Sigmoid colon (tissue), 7 donors: ENCODE results near the gene RHOJ. TPM values are rescaled to one million over a fixed set of nuclear protein-coding genes. Genes with fewer than 3 reads are reported as not detected.
"Not testable (repeated sequence)": the region's sequence is repeated elsewhere in the genome, so short reads cannot be mapped to it uniquely, and the experiment has no call there.

Experiments used
- DNase-seq: peaks from one replicate; pipeline ENCODE4 v3.0.0-alpha.2; 2019
- H3K27ac ChIP-seq, 4 donors: fragments of 200-600 bp; sonication (generic); one replicate each; pipeline ENCODE4 v1.5.1; 2016 to 2019; ENCODE audit warnings: mild to moderate bottlenecking in 1 of 4
- H3K27me3 ChIP-seq, 3 donors: fragments of 200-600 bp; sonication (generic); one replicate each; pipeline ENCODE4 v1.5.1; 2019; ENCODE audit warnings: mild to moderate bottlenecking in 1 of 3
- H3K36me3 ChIP-seq, 4 donors: fragments of 200-600 bp; sonication (generic); one replicate each; pipeline ENCODE4 v1.5.1; 2016 to 2019
- H3K4me1 ChIP-seq, 4 donors: fragments of 200-600 bp; sonication (generic); one replicate each; pipeline ENCODE4 v1.5.1; 2017 to 2019
- H3K4me3 ChIP-seq, 4 donors: fragments of 200-600 bp; sonication (generic); one replicate each; pipeline ENCODE4 v1.5.1; 2017 to 2019; ENCODE audit warnings: mild to moderate bottlenecking in 2 of 4, moderate library complexity in 1 of 4
- H3K9me3 ChIP-seq, 4 donors: fragments of 200-600 bp in 3 of 4; sonication (generic) in 3 of 4; one replicate each; pipeline versions ENCODE4 v1.5.1 to v1.6.1; 2013 to 2019
- CTCF ChIP-seq, 4 experiments: fragments of 450-650 bp in 3 of 4; fragments of 200-600 bp in 1 of 4; IDR thresholded peaks; one replicate each; pipeline ENCODE4 v1.5.1; 2016 to 2019; ENCODE audit warnings: antibody characterized with exemption in 4 of 4, mild to moderate bottlenecking in 3 of 4, moderate library complexity in 2 of 4
- EP300 ChIP-seq, 4 donors: sonication (generic); formaldehyde crosslinking; IDR thresholded peaks; one replicate each; pipeline ENCODE4 v1.6.1; 2017; ENCODE audit warnings: antibody characterized with exemption in 4 of 4
- POLR2A ChIP-seq, 2 donors: fragments of 450-650 bp; IDR thresholded peaks; one replicate each; pipeline ENCODE4 v1.6.1; 2016; ENCODE audit warnings: antibody characterized with exemption in 2 of 2, mild to moderate bottlenecking in 2 of 2, moderate library complexity in 2 of 2
- POLR2AphosphoS5 ChIP-seq, 4 donors: sonication (generic); formaldehyde crosslinking; IDR thresholded peaks; one replicate each; pipeline ENCODE4 v1.6.1; 2017; ENCODE audit warnings: antibody characterized with exemption in 4 of 4
- WGBS, 2 donors: extraction: QIAGEN DNeasy Blood & Tissue Kit; methylation state at CpG; one replicate each; pipeline ENCODE4 v1.1.7; 2013; 5-methylcytosine and 5-hydroxymethylcytosine counted together
- intact Hi-C: fragments of 100-400 bp; cut with DNase I; formaldehyde crosslinking; loops from one replicate; pipeline ENCODE4 v1.15.1; 2023
- polyA plus RNA-seq, 3 donors: library from polyadenylated mRNA; stranded (reverse); fragments of 200-250 nt; gene quantifications; one replicate each; pipeline ENCODE4 v1.2.3, GENCODE V29; 2013
- total RNA-seq, 4 donors: library from RNA; depleted of rRNA; stranded (reverse); fragments of >200 nt; gene quantifications; one replicate each; pipeline ENCODE4 v1.1.0, GENCODE V29; 2016
- donor health status: healthy with polysubstance abuse.
- donor health status: Bipolar disorder and iron deficiency.
- donor health status: healthy.

The RHOJ gene
- total and polyA plus RNA-seq, 7 donors: 1.6 to 28.5 (median 6.6) TPM

GRCh38 chr14:63164108-63164683, 40.0 kb upstream of the RHOJ start:
- H3K36me3 ChIP-seq: no peaks in the 10 kb centered on the region
- DNase-seq: no peak
- H3K4me1 ChIP-seq: no peaks in the 10 kb centered on the region
- no peak overlapping the region for H3K4me3 ChIP-seq
- TF ChIP-seq POLR2A (IDR thresholded peaks at IDR 0.05) (no peak), CTCF (IDR thresholded peaks at IDR 0.05) (no peak), EP300 (IDR thresholded peaks at IDR 0.05) (no peak), POLR2AphosphoS5 (IDR thresholded peaks at IDR 0.05) (no peak)
- intact Hi-C loops: no loop called here
- no peaks in the 10 kb centered on the region for H3K27me3 ChIP-seq
- peaks cover 0 to 8% (median 2%) of the 10 kb centered on the region in 4 donors for H3K9me3 ChIP-seq
- 85 to 88% methylated on average over 2 of the region's 2 CpGs for WGBS, 2 donors
- no peak overlapping the region for H3K27ac ChIP-seq

DNA sequence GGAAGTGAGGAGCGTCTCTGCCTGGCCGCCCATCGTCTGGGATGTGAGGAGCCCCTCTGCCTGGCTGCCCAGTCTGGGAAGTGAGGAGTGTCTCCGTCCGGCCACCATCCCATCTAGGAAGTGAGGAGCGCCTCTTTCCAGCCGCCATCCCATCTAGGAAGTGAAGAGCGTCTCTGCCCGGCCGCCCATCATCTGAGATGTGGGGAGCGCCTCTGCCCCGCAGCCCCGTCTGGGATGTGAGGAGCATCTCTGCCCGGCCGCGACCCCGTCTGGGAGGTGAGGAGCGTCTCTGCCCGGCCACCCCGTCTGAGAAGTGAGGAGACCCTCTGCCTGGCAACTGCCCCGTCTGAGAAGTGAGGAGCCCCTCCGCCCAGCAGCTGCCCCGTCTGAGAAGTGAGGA, 39.0 kb upstream of the RHOJ start:
- WGBS, 2 donors: 96 to 98% methylated on average over 22 to 23 of the region's 23 CpGs
- H3K27me3 ChIP-seq, H3K9me3 ChIP-seq, DNase-seq, H3K4me1 ChIP-seq, H3K36me3 ChIP-seq, H3K4me3 ChIP-seq, intact Hi-C loops, H3K27ac ChIP-seq: not testable (repeated sequence)

GRCh38 chr14:63167044-63167443, 37.2 kb upstream of the RHOJ start:
- intact Hi-C loops: no loop called here
- Histone ChIP-seq H3K36me3 (no peaks in the 10 kb centered on the region), H3K4me1 (no peaks in the 10 kb centered on the region), H3K9me3 (peaks cover 0 to 8% (median 2%) of the 10 kb centered on the region in 4 donors), H3K4me3 (no peak overlapping the region), H3K27ac (no peak overlapping the region), H3K27me3 (no peaks in the 10 kb centered on the region)
- TF ChIP-seq EP300 (IDR thresholded peaks at IDR 0.05) (no peak), POLR2A (IDR thresholded peaks at IDR 0.05) (no peak), POLR2AphosphoS5 (IDR thresholded peaks at IDR 0.05) (no peak), CTCF (IDR thresholded peaks at IDR 0.05) (no peak)
- DNase-seq: no peak
- 94 to 98% methylated on average over 2 of the region's 2 CpGs for WGBS, 2 donors

DNA sequence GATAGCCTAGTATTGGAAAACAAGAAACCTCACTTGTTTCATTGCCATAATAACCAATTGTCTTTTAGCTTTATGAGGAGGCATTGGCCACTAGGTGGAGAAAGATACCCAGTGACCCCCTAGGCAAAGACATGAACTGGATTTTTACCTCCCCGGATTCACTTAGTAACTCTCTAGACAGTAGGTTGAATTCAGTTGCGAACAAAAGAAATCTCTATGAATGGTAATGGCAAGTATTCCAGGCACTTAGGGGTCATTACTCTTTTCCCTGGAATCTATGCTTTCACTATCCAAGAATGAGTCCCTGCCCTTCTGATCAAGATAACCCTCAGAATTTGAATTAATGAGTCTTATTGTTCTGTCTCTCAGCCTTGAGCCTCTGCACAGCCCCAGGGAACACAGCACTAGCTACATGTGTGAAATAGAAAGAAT, 29.5 kb upstream of the RHOJ start:
- Histone ChIP-seq H3K9me3 (no peaks in the 10 kb centered on the region), H3K27ac (no peak overlapping the region), H3K36me3 (no peaks in the 10 kb centered on the region), H3K4me3 (no peak overlapping the region), H3K27me3 (no peaks in the 10 kb centered on the region), H3K4me1 (peaks cover 0 to 18% (median 10%) of the 10 kb centered on the region in 4 donors)
- DNase-seq: no peak
- 29 to 31% methylated on average over 2 of the region's 2 CpGs for WGBS, 2 donors
- TF ChIP-seq CTCF (IDR thresholded peaks at IDR 0.05) (peak; percentile 31 to 71 (median 61)), EP300 (IDR thresholded peaks at IDR 0.05) (no peak)
- intact Hi-C loops: loop anchor here (1.0 to 10.0 kb wide), 2 partner anchors 102 to 190 kb away; no protein-coding TSS in a partner anchor

DNA sequence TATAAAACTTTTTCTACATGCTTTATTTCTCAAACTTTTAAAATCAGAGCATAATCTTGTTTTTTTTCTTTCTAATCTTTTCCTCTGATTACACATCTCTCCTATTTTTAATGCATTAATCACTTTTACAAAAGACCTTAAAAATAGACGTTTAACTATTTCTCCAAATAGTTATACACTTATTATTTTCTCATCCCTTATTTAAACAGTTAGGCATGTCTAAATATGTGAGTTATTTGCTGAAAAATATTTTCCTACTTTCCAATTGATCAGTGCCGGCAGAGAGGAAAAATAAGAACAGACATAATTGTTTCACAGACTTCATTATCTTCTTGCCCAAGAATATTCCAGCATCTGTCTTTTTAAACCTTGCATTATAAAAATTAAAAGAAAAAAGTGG, 28.7 kb upstream of the RHOJ start:
- H3K4me1 ChIP-seq: peaks cover 0 to 18% (median 11%) of the 10 kb centered on the region in 4 donors
- TF ChIP-seq POLR2A (IDR thresholded peaks at IDR 0.05): no peak
- TF ChIP-seq EP300 (IDR thresholded peaks at IDR 0.05): no peak
- TF ChIP-seq CTCF (IDR thresholded peaks at IDR 0.05): no peak
- no peak for TF ChIP-seq POLR2AphosphoS5 (IDR thresholded peaks at IDR 0.05)
- no peaks in the 10 kb centered on the region for H3K27me3 ChIP-seq
- no peaks in the 10 kb centered on the region for H3K9me3 ChIP-seq
- WGBS, 2 donors: 63 to 76% methylated on average over 2 of the region's 2 CpGs
- H3K4me3 ChIP-seq: no peak overlapping the region
- DNase-seq: no peak
- intact Hi-C loops: loop anchor here (10.0 kb wide), 1 partner anchor 189 kb away; no protein-coding TSS in a partner anchor
- no peaks in the 10 kb centered on the region for H3K36me3 ChIP-seq
- H3K27ac ChIP-seq: no peak overlapping the region
